ENCODE results near the gene ADARB2. TPM values are rescaled to one million over a fixed set of nuclear protein-coding genes. Genes with fewer than 3 reads are reported as not detected.

The ADARB2 gene
- total RNA-seq, 4 donors from 2014 or later, result 0.80 to 4.9 (median 2.3) TPM

- DNase-seq, result no peak
- intact Hi-C loops (cut with DNase I; ENCODE audit: low total_unique reads) (no loop called here), in situ Hi-C loops (cut with MboI; ENCODE audit: low pct_ligation_motif_present in 1 of 4, low pct_unique_long_range_greater_than_20kb in 1 of 4, low sequenced_read_pairs in 3 of 4) (no loop called here)
- no peak for TF ChIP-seq CTCF (IDR thresholded peaks at IDR 0.05)
- no peak for TF ChIP-seq POLR2AphosphoS5 (IDR thresholded peaks at IDR 0.05)
- TF ChIP-seq POLR2A (IDR thresholded peaks at IDR 0.05), result no peak
- no peak for TF ChIP-seq EP300 (IDR thresholded peaks at IDR 0.05; ENCODE audit: low read depth)
- Histone ChIP-seq H3K27ac (no peak overlapping the region), H3K4me1 (no peaks in the 10 kb centered on the region), H3K27me3 (peaks cover 11% of the 10 kb centered on the region), H3K4me3 (no peak overlapping the region), H3K36me3 (no peaks in the 10 kb centered on the region), H3K9me3 (no peaks in the 10 kb centered on the region)
- 78% methylated on average over 9 of the region's 9 CpGs; no CpG with 5 or more reads in 1 of the 2 donors for WGBS, 2 donors (ENCODE audit: low coverage in 1 of 2)
These were observed 482.2 kb downstream of the ADARB2 start for GRCh38 chr10:1255118-1255517.

- no peak for DNase-seq
- H3K27ac ChIP-seq, result no peak overlapping the region
- 70 to 78% methylated on average over 9 to 11 of the region's 11 CpGs for WGBS, 2 donors (ENCODE audit: low coverage in 1 of 2)
- H3K36me3 ChIP-seq, result no peaks in the 10 kb centered on the region
- in situ Hi-C loops (cut with MboI; ENCODE audit: low pct_ligation_motif_present in 1 of 4, low pct_unique_long_range_greater_than_20kb in 1 of 4, low sequenced_read_pairs in 3 of 4) (no loop called here), intact Hi-C loops (cut with DNase I; ENCODE audit: low total_unique reads) (no loop called here)
- H3K9me3 ChIP-seq, result no peaks in the 10 kb centered on the region
- no peak for TF ChIP-seq CTCF (IDR thresholded peaks at IDR 0.05)
- no peak for TF ChIP-seq EP300 (IDR thresholded peaks at IDR 0.05; ENCODE audit: low read depth)
- no peak for TF ChIP-seq POLR2AphosphoS5 (IDR thresholded peaks at IDR 0.05)
- TF ChIP-seq POLR2A (IDR thresholded peaks at IDR 0.05), result no peak
- no peak overlapping the region for H3K4me3 ChIP-seq
- no peaks in the 10 kb centered on the region for H3K4me1 ChIP-seq
- peaks cover 13% of the 10 kb centered on the region for H3K27me3 ChIP-seq
These were observed 483.6 kb downstream of the ADARB2 start for GRCh38 chr10:1253523-1254353.

- H3K36me3 ChIP-seq, result no peaks in the 10 kb centered on the region
- no peak for DNase-seq
These were observed 485.6 kb downstream of the ADARB2 start for GRCh38 chr10:1251769-1252168.

More at GRCh38 chr10:1251769-1252168, 485.6 kb downstream of the ADARB2 start:
- Histone ChIP-seq H3K4me3 (no peak overlapping the region), H3K4me1 (no peaks in the 10 kb centered on the region), H3K9me3 (no peaks in the 10 kb centered on the region), H3K27ac (no peak overlapping the region), H3K27me3 (peaks cover 8% of the 10 kb centered on the region)
- 55% methylated on average over 3 of the region's 3 CpGs; no CpG with 5 or more reads in 1 of the 2 donors for WGBS, 2 donors (ENCODE audit: low coverage in 1 of 2)
- intact Hi-C loops (cut with DNase I; ENCODE audit: low total_unique reads), result no loop called here
- in situ Hi-C loops (cut with MboI; ENCODE audit: low pct_ligation_motif_present in 1 of 4, low pct_unique_long_range_greater_than_20kb in 1 of 4, low sequenced_read_pairs in 3 of 4), result no loop called here
- TF ChIP-seq CTCF (IDR thresholded peaks at IDR 0.05) (no peak), EP300 (IDR thresholded peaks at IDR 0.05; ENCODE audit: low read depth) (no peak), POLR2AphosphoS5 (IDR thresholded peaks at IDR 0.05) (no peak)
